SIG-M5 (cell line): Measurements from ENCODE around the gene PRSS48.
"Not testable (repeated sequence)": the region's sequence is repeated elsewhere in the genome, so short reads cannot be mapped to it uniquely, and the experiment has no call there.

Source experiments
- DNase-seq: peaks from one replicate; lab custom pipeline; 2025; lab: John Stamatoyannopoulos, UW

PRSS48 gene

DNA sequence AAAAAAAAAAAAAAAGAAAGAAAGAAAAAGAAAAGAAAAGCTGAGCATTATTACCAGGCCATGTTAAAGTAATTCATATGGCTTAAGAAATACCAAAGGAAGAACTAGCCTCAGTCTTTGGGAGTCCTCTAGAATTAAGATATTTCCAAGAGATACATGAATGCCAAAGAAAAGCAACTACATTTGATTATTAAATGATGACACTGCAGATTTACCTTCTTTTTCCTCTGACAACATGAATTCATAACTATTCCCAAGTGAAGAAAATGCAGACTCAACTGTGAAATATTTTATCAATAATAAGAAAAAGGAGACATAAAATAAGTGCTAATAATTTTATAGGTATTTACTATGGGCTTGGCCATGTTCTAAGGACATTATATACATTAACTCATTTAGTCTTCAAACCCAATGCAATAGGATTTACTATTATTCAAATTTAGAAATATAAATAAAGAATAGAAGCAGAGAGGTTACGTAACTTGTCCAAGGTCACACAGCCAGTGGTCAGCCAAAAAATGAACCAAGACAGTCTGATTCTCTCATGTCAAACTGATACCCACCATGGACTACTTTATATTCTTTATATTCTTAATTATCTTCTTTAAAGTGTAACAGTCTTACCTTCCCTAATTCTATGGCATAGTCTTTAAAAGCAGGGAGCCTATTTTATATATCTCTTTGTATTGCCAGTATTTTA, 41.5 kb downstream of the PRSS48 start:
- no peak for DNase-seq

DNA sequence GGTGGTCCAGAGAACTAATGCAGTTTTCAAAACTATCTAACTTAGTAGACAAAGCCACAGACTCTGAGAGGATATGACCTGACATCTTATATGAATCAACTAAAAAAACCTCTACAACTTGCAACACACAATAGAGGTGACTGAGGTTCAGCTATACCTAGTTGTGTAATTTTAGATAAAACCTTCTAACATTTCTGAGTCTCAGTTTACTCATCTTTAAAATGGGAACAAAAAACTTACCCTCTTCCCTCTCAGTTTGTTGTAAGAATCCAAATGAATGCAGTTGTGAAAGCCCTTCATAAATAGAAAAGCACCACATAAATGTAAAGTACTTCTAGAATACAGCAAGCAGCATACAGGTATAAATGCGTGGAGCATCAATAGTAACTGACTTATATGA, 42.5 kb downstream of the PRSS48 start:
- no peak for DNase-seq

DNA sequence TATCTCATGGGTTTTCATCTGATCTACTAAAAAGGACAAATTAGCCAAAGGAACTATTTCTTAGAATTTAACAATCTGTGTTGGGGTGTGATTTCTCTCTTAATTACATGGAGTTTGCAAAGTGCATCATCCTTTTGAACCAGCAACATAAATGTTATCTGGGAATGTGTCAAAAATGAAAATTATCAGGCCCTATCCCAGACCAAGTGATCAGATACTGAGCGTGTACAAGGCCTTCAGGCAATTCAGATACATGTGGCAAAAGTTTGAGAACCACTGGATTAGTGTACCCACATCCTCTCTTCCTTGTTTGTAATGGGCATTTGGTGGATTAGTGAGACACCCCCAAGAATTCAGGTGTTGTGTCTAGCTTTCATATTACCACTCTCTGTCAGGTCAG, 44.6 kb downstream of the PRSS48 start:
- DNase-seq, result no peak

DNA sequence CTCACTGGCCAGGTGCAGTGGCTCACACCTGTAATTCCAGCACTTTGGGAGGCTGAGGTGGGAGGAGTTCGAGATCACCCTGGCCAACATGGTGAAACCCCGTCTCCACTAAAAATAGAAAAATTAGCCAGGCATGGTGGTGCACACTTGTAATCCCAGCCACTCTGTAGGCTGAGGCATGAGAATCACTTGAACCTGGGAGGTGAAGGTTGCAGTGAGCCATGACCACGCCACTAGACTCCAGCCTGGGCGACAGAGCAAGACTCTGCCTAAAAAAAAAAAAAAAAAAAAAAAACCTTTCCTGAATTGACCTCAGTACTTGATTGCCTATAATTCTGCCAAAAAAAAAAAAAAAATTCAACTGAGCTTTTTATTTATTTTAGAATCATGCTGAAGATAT, 45.2 kb downstream of the PRSS48 start:
- DNase-seq, result not testable (repeated sequence)

DNA sequence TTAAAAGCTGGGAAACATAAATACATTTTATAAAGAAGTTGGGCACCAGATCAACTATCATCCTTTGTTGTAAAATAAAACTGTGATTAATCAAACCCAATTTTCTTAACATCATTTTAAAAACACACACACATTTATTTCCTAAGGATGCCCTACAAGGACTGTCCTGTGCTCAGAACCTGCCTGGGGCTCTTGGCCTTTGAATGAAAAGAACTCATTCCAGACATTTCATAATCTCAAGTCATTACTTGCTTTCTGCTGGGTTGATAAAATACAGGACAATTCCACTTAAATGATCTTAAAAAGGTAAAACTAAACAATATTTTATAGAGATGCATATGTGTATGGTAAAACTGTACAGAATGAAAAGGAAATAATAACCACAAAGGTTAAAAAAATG, 45.6 kb downstream of the PRSS48 start:
- DNase-seq, result no peak

DNA sequence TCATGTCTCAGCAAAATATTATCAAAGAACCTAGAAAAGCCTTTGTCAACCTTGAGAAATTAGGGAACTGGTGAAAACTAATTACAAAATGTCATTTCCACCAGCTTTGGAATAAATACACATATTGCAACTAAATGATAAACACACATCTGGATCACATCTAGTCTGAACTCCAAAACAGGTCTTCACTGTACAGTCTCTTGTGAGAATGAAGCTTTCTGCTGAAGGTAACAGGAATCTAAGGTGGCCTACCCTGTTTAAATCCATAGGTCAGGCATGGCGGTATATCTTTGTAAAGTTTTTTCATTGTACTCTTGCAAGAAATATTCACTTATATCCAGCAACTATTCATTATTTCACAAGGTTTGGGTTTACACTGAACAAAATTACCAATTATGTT, 46.7 kb downstream of the PRSS48 start:
- no peak for DNase-seq

DNA sequence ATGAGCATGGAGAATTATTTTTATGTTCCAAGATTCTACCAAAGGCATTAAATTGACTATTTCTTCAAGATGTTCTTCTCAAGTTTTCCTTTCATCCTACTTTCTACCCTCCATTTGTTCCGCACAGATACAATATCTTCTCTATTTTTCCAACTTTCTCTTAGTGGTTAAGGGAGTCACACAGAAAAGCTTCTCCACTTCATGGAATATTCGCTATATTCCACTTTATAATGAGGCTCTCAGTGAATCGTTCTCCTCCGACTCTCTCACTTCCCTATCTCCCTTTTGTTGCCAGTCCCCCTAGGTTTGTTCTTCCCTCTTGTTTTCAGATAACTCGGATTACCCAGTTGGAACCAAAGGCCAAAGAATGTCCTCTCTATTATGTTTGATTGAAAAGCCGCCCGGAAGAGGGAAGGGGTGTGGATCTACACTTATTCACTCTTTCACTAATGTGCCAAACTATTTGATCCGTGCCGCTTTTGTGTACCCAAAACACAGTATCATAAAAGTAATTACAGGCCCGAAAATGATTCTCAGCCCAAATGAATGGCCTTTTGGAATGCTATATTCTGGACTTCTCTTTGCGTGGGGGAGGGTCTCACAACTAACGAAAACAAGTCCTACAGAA, 47.3 kb downstream of the PRSS48 start:
- no peak for DNase-seq

DNA sequence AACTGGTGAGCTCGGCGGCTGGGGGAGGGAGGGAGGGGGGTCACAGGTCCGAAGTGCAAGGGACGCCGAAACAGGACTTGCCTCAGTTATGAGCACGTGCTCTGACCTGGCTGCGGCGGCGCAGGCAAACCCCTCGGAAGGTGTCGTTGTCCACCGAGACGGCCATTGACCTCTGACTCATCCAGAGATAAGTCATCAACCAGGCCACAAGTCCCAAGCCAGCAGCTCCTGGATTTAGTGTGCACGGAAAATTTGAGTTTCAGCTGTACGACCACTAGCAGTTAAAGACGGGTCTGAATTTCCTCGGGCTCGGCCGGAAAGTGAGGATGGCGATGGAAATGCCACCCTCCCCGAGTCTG, 47.8 kb downstream of the PRSS48 start:
- no peak for DNase-seq

DNA sequence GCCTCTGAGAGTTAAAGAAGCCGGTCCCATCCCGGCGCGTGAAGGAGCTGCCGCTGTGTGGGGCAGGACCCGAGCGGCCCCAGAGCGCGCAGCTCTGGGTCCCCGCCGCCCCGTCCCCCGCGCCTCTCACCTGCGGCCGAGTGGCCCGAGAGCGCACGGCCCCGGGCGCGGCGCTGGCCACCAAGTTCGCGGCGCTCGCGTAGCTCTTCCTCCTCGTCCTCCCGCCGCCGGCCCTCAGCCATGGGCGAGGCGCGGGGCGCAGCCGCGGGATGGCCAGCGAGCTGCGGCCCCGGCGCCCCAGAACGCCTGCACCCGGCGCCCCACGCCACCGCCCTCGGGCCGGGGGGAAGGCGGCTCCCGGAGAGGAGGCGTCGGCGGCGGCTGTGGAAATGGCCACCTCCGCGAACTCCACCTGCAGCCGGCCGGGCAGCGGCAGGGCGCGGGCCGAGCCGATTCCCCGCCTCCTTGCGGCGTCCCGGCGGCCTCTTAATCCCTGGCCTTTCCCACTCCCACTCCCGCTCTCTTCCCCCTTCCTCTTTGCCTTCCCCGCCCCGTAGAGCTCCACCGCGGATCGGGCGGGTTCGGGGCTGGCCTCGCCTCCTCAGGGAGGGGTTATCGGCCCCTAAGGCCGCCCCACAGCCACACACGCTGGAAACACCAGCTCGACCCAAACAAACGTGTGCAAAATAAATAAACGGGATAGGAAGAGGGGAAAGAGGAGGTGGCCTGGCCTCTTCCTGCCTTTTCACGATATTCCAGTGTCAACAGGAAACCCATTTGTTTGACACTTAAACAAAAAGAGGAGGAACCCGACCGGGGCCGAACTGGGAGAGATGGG, 48.4 kb downstream of the PRSS48 start, which contains the start of gene SH3D19:
Gene SH3D19 (minus strand): TSS at position 495 of the 838 bp plus-strand sequence. CDS start 253 bp downstream, at position 242.
- DNase-seq, result no peak

DNA sequence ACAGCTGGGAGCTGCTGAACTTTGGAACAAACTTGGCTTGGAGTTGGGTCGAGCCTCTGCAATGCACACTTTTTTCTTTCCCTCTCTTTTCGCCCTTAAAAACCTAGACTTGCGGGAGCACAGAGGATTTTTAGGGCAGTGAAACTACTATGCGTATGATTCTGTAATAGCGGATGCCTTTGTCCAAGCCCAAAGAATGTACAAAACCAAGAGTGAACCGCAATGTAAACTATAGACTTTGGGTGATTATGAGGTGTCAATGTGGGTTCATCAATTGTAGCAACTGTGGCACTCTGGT, 48.9 kb downstream of the PRSS48 start:
- no peak for DNase-seq

DNA sequence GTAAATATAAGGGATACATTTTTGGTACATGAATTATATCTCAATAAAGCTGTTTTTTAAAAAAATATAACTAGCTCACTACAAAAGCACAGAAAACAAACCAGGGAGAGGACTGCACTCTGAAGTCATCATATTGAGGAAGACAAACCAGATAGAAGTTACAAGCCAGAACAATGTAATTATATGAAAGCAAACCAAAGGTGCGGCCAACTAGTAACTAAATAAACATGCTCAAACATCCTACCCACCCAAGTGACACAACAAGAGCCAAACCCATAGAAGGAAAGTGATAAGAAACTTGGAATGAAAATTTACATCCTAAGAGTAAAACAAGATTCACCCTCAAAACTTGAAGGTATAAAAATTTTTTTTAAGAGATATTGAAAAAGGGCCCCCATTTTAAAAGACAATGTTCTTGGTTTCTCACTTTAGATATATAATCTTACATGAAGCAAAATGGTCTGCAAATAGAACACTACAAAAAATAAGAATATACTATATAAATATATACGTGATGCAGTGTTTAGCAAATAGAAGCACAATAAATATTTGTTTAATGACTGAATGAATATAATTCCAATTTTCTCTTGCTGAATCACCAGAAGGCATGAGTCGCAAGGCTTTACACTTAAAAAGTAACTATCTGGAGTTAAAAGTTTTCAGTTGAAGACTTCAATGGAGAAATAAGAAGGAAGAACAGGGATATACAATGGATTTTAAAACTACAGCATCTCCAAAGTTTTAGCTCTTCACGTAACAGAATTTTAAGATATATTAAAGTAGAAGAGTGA, 52.5 kb downstream of the PRSS48 start:
- no peak for DNase-seq

DNA sequence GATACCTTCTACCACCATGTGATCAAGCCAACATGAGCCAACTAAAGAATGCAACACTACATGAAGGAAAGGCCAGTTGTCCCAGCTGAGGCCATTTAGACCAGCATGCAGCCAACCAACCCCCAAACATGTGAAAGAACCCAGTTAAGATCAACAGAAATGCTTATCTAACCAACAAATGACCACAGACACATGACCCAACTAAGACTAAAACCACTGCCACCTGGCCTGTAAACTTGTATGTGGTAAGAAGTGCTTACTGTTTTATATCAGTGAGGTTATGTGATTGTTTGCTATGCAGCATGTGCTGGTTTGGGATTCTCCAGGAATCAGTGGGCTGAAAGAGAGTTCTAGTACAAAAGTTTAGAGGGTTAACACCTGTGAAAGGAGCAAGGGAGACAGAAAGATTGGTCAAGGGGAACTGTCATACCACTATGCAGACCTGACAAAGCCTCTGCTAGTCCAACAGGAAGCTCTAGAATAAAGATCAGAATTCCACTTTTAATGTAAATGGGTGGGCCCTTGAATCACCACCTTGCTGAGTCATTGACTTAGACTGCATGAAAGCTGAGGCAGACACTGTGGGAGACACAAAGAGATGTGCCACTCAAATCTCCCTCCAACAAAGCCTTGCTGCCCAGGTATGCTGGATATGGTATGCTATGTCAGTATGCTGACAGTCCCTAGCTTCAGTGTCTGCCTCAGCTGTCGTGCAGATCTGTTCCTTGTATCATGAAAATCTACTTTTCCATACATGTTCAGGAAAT, 54.5 kb downstream of the PRSS48 start:
- no peak for DNase-seq

DNA sequence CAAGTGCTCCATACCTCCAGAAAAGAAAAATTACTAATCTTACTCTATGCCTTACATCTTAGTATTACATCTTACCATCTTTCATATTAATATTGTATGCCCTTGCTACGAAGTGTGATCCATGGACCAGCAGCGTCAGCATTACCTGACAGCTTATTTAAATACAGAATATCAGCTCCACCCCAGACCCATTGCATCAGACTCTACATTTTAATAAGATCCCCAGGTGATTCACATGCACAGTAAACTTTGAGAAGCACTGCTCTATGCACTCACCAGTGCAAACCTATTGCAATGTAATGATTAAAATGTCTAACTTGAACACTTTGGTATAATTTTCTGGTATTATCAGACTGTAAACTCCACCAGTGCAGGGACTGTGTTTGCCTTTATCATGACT, 62.5 kb downstream of the PRSS48 start:
- DNase-seq, result no peak

DNA sequence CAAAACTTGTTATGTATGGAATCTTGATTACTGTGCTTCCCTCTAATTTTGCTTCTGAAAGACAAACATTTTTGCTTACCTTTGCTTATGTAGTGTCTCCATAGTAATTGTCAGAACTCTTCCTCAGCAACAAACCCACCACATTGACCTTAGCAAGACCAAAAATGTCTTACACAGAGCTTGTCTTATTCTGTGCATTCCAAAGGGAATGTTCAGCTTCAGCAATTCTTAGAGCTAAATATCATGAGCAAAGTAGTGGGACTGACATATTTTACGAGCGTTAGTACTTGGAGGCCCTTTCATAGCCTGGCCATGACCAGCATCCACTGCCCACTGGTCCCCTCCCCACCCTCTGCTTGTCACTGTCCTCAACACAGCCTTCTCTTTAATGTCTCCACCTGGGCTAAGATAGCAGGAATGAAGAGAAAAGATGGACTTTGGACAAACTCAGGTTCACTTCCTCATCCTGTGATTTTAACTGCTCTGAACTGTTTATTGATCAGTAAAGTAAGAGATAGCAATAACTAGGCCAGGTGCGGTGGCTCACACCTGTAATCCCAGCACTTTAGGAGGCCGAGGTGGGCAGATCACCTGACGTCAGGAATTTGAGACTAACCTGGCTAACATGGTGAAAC, 63.9 kb downstream of the PRSS48 start:
- no peak for DNase-seq
